ENCODE measurements around the gene DDOST.

Gene DDOST

DNA sequence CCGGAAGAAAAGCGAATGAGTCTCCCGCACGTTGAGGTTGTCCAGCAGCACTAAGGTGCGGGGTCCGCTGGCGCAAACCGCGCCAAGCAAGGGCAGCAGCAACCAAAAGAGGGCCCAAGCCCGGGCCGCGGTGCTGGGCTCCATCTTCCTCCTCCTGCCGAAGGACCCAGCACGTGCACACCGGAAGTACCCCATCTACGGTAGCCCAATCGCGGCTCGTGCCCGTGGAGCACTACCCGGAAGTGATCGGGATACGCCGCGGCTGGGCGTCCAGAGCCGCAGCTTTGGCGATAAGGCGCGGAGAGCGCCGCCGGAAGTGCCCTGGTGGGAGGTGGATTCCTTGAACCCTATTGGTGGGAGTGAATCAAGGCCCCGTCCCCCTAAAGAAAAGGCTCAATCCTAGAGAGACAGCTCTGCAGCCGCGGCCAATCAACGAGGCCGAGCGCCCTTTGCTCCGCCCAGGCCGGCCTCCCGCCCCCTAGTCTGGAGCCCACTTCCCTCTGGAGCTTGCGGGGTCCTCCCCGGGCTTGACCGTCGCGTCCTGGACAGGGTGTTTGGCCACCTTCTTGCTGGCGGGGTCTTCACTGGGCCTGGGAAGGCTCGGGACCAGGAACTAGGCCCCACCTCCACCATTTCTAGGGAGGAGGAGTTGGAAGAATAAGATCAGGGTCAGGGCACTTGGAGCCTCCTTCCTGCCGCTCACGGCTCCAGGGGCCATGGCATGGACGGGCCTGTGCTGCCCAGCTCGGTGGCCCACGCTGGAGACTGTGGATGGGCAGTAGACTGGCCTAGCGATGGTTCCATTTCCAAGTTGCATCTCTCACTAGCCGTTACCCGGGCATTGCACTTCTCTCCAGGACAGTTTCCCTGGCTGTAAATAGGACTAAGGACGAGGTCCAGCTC, at the start of gene DDOST:
TSS of gene DDOST (minus strand) at position 163 of the 903 bp plus-strand sequence. CDS start at position 144, 19 bp downstream.
- no peaks in the 10 kb centered on the region for H3K9me3 ChIP-seq (ENCODE audit: severe bottlenecking)
- DNase-seq = peak; percentile 98
- no peaks in the 10 kb centered on the region for H3K27me3 ChIP-seq (ENCODE audit: insufficient read depth, low read depth, severe bottlenecking)
- H3K36me3 ChIP-seq = peaks cover 33% of the 10 kb centered on the region
- H3K4me3 ChIP-seq (ENCODE audit: low read depth, low read length) = peak within 1 kb of the TSS; percentile 97
- TF ChIP-seq, protein P1, sequence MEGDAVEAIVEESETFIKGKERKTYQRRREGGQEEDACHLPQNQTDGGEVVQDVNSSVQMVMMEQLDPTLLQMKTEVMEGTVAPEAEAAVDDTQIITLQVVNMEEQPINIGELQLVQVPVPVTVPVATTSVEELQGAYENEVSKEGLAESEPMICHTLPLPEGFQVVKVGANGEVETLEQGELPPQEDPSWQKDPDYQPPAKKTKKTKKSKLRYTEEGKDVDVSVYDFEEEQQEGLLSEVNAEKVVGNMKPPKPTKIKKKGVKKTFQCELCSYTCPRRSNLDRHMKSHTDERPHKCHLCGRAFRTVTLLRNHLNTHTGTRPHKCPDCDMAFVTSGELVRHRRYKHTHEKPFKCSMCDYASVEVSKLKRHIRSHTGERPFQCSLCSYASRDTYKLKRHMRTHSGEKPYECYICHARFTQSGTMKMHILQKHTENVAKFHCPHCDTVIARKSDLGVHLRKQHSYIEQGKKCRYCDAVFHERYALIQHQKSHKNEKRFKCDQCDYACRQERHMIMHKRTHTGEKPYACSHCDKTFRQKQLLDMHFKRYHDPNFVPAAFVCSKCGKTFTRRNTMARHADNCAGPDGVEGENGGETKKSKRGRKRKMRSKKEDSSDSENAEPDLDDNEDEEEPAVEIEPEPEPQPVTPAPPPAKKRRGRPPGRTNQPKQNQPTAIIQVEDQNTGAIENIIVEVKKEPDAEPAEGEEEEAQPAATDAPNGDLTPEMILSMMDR (IDR thresholded peaks at IDR 0.05; ENCODE audit: low read depth, low read length) = peak; percentile 56
- peak within 1 kb of the TSS; percentile 85 for H3K27ac ChIP-seq

DNA sequence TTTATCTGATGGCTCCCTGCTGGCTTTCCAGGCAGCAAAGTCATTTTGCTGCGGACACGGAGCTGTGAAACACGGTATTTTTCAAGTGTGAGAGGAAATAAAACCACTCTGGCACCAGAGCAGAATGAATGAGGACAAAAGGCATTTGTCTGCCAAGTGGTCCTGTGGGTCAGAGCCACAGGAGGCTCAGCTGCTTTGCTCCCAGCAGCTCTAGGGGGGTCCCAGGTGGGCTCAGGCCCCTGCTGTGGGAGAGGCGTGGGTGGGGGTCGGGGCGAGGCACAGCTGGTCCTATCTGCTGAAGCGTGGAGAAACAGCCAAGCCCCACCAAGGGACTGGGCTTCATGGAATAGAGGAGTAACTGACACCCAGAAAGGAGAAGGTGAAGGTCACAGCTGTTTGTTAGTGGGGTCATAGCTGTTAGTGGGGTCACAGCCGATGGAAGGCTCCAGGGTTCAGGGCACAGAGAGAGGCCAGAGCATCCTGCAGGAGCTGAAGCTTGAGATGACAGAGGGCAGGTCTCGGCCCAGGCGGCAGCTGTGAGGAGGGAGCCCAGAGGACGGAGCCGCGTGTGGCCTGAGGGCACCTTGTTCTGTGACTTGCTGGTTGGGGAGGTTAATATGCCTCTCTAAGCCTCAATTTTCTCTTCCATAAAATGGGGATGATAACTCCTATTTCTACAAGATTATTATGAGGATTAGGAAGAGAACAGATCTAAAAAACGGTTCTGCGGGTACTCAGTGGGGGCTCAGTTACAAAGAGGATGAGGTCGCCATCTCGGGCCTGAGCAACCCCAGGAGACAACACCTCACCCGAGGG, 49.5 kb upstream of the DDOST start:
- TF ChIP-seq, protein P1 (IDR thresholded peaks at IDR 0.05; ENCODE audit: low read depth, low read length) = no peak
- DNase-seq = no peak
- Histone ChIP-seq H3K27me3 (ENCODE audit: insufficient read depth, low read depth, severe bottlenecking) (no peaks in the 10 kb centered on the region), H3K27ac (no peak overlapping the region), H3K9me3 (ENCODE audit: severe bottlenecking) (no peaks in the 10 kb centered on the region), H3K4me3 (ENCODE audit: low read depth, low read length) (no peak overlapping the region), H3K36me3 (no peaks in the 10 kb centered on the region)

DNA sequence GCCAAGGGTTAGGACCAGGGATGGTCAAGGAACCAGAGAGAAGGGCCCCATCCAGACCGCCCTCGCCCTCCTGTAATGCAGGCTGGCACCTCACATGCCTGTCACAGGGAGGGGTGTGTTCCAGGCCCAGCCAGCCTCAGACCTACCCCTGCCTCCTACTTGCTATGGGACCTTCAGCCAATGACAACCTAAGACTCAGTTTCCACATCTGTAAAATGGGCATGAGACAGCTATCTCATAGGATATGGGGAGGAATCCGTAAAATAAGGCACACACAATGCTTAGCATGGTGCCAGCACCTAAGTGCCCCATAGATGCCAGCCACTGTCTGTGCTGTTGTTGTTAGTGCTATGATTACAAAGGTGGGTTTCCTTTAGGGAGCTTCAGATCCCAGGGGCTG, 48.7 kb upstream of the DDOST start:
- TF ChIP-seq, protein P1 (IDR thresholded peaks at IDR 0.05; ENCODE audit: low read depth, low read length) = no peak
- Histone ChIP-seq H3K36me3 (no peaks in the 10 kb centered on the region), H3K9me3 (ENCODE audit: severe bottlenecking) (no peaks in the 10 kb centered on the region), H3K4me3 (ENCODE audit: low read depth, low read length) (no peak overlapping the region), H3K27ac (no peak overlapping the region), H3K27me3 (ENCODE audit: insufficient read depth, low read depth, severe bottlenecking) (no peaks in the 10 kb centered on the region)
- DNase-seq = no peak

DNA sequence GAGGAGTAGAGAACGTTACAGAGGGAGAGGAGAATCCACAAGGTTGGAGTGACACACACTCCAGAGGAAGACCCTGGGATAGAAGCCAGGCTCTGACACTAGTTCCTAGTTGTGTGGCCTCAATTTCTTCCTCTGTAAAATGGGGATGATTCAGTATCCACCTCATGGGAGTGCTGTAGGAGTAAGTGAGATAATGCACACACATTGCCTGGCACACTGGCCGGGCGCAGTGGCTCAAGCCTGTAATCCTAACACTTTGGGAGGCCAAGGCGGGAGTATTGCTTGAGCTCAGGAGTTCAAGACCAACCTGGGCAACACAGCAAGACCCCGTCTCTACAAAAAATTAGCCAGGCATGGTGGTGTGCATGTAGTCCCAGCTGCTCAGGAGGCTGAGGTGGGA, 47.7 kb upstream of the DDOST start:
- Histone ChIP-seq H3K27me3 (ENCODE audit: insufficient read depth, low read depth, severe bottlenecking) (no peaks in the 10 kb centered on the region), H3K4me3 (ENCODE audit: low read depth, low read length) (no peak overlapping the region), H3K9me3 (ENCODE audit: severe bottlenecking) (no peaks in the 10 kb centered on the region), H3K36me3 (no peaks in the 10 kb centered on the region), H3K27ac (no peak overlapping the region)
- DNase-seq = no peak
- TF ChIP-seq, protein P1 (IDR thresholded peaks at IDR 0.05; ENCODE audit: low read depth, low read length) = no peak

DNA sequence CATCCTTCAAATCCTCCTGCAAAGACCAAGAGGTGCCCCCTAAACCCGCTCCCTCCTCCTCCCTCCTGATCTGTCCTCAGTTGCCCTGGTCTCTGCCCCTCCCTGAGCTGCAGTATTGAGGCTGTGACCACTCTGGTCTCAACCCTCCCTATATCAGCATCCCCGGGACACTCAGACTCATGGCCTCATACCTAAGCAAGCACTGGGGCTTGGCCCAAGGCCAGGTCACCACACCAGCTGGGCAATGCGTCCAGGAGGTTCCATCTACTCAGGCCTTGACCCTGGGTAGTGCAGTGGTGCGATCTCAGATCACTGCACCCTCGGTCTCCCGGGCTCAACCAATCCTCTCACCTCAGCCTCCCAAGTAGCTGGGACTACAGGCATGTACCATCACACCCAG, 46.9 kb upstream of the DDOST start:
- H3K27ac ChIP-seq = no peak overlapping the region
- H3K27me3 ChIP-seq (ENCODE audit: insufficient read depth, low read depth, severe bottlenecking) = no peaks in the 10 kb centered on the region
- no peak overlapping the region for H3K4me3 ChIP-seq (ENCODE audit: low read depth, low read length)
- no peak for DNase-seq
- TF ChIP-seq, protein P1 (IDR thresholded peaks at IDR 0.05; ENCODE audit: low read depth, low read length) = no peak
- no peaks in the 10 kb centered on the region for H3K36me3 ChIP-seq
- H3K9me3 ChIP-seq (ENCODE audit: severe bottlenecking) = no peaks in the 10 kb centered on the region

Measured in WERI-Rb-1 (cell line).